ENCODE measurements around the gene RPP38.

RPP38 gene

DNA sequence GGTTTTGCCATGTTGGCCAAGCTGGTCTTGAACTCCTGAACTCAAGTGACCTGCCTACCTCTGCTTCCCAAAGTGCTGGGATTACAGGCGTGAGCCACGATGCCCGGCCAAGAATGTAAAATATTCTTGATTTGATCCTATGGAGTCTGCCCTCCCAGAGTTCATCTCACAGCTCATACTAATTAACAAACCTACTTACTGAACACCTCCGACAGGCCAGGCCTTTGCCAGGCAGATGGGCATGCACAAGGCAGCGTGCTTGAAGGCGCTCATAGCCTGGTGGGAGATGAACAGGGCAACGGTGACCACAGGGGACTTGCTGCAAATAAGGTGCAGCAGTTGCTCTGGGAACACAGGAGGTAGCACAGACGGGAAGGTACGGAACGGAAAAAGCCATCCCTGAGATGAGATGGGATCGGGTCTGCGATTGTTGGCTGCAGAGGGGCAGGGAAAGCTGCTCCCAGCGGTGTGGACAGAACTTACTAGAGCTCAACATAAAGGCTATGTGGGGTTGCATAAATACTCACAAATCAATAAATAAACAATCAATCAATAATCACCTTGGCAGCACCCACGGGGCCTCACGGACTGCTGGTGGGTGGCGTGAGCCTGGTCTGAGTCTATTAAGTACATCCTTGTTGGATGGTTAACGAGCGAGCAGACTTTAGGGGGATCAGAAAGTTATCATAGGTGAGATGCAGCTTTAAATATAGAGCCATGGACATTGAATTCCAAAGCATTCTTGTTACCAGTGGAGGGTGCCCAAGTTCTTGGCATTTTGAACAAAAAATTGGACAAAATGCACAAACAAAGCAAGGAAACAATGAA is 13.3 kb upstream of the RPP38 start:
- Histone ChIP-seq H3K4me3 (ENCODE audit: low read length, poor library complexity, severe bottlenecking) (peak overlapping the region; percentile 72), H3F3A (ENCODE audit: low read depth) (0 out of 2 replicates have a peak, but pooled peaks cover 2% of the 10 kb centered on the region), H3K9me3 (ENCODE audit: insufficient read depth, low read depth, low read length) (no peaks in the 10 kb centered on the region), H3K4me2 (ENCODE audit: low read depth, low read length, poor library complexity, severe bottlenecking) (peak overlapping the region; percentile 92), H3K79me2 (ENCODE audit: insufficient read depth, low read length) (peaks cover 44% of the 10 kb centered on the region), H4K20me1 (ENCODE audit: insufficient read depth, low read length, poor library complexity, severe bottlenecking) (no peaks in the 10 kb centered on the region), H2AFZ (ENCODE audit: low read length) (peak overlapping the region; percentile 68), H3K4me1 (ENCODE audit: insufficient read depth, low read length, poor library complexity, severe bottlenecking) (peaks cover 36% of the 10 kb centered on the region), H3K9me2 (replicated peaks; ENCODE audit: low read depth, low read length) (no peaks in the 10 kb centered on the region), H3K9ac (ENCODE audit: low read depth, low read length, poor library complexity, severe bottlenecking) (peak overlapping the region; percentile 19), H3K36me3 (ENCODE audit: insufficient read depth, low read length) (no peaks in the 10 kb centered on the region), H3K27me3 (ENCODE audit: insufficient read depth, low read length, poor library complexity, severe bottlenecking) (no peaks in the 10 kb centered on the region)
- no peak for TF ChIP-seq EZH2phosphoT487 (IDR thresholded peaks at IDR 0.05; ENCODE audit: borderline replicate concordance)
- TF ChIP-seq, protein P1, sequence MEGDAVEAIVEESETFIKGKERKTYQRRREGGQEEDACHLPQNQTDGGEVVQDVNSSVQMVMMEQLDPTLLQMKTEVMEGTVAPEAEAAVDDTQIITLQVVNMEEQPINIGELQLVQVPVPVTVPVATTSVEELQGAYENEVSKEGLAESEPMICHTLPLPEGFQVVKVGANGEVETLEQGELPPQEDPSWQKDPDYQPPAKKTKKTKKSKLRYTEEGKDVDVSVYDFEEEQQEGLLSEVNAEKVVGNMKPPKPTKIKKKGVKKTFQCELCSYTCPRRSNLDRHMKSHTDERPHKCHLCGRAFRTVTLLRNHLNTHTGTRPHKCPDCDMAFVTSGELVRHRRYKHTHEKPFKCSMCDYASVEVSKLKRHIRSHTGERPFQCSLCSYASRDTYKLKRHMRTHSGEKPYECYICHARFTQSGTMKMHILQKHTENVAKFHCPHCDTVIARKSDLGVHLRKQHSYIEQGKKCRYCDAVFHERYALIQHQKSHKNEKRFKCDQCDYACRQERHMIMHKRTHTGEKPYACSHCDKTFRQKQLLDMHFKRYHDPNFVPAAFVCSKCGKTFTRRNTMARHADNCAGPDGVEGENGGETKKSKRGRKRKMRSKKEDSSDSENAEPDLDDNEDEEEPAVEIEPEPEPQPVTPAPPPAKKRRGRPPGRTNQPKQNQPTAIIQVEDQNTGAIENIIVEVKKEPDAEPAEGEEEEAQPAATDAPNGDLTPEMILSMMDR (conservative IDR thresholded peaks at IDR 0.05; ENCODE audit: low read length), result no peak; the same call in 1 of the 2 replicates

DNA sequence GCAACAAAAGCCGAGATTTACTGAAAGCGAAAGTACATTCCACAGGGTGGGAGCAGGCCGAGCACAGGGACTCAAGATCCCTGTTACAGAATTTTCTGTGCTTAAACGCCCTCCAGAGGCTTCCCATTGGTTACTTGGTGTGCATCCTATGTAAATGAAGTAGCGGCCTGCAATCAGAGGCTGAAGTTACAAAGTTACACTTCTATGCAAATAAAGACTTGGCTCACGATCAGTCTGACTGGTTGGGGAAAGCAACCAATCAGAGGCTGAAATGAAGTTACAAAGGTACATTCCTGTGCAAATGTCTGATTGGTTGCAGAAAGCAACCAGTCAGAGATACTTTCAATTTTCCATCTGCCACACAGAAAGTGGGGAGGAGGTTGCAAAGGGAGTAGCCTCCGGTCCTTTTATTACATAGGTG is 12.6 kb upstream of the RPP38 start:
- Histone ChIP-seq H3K4me3 (ENCODE audit: low read length, poor library complexity, severe bottlenecking) (peak overlapping the region; percentile 72), H3K4me1 (ENCODE audit: insufficient read depth, low read length, poor library complexity, severe bottlenecking) (peaks cover 36% of the 10 kb centered on the region), H3K36me3 (ENCODE audit: insufficient read depth, low read length) (no peaks in the 10 kb centered on the region), H3K4me2 (ENCODE audit: low read depth, low read length, poor library complexity, severe bottlenecking) (peak overlapping the region; percentile 92), H3F3A (ENCODE audit: low read depth) (0 out of 2 replicates have a peak, but pooled peaks cover 2% of the 10 kb centered on the region), H3K9me2 (replicated peaks; ENCODE audit: low read depth, low read length) (no peaks in the 10 kb centered on the region), H3K27me3 (ENCODE audit: insufficient read depth, low read length, poor library complexity, severe bottlenecking) (no peaks in the 10 kb centered on the region), H4K20me1 (ENCODE audit: insufficient read depth, low read length, poor library complexity, severe bottlenecking) (no peaks in the 10 kb centered on the region), H3K79me2 (ENCODE audit: insufficient read depth, low read length) (peaks cover 44% of the 10 kb centered on the region), H2AFZ (ENCODE audit: low read length) (peak overlapping the region; percentile 68), H3K9ac (ENCODE audit: low read depth, low read length, poor library complexity, severe bottlenecking) (peak overlapping the region; percentile 46), H3K9me3 (ENCODE audit: insufficient read depth, low read depth, low read length) (no peaks in the 10 kb centered on the region)
- TF ChIP-seq, protein P1 (conservative IDR thresholded peaks at IDR 0.05; ENCODE audit: low read length), result 0 out of 2 replicates have a peak, but pooled peaks have one; percentile 20
- TF ChIP-seq EZH2phosphoT487 (IDR thresholded peaks at IDR 0.05; ENCODE audit: borderline replicate concordance), result no peak

DNA sequence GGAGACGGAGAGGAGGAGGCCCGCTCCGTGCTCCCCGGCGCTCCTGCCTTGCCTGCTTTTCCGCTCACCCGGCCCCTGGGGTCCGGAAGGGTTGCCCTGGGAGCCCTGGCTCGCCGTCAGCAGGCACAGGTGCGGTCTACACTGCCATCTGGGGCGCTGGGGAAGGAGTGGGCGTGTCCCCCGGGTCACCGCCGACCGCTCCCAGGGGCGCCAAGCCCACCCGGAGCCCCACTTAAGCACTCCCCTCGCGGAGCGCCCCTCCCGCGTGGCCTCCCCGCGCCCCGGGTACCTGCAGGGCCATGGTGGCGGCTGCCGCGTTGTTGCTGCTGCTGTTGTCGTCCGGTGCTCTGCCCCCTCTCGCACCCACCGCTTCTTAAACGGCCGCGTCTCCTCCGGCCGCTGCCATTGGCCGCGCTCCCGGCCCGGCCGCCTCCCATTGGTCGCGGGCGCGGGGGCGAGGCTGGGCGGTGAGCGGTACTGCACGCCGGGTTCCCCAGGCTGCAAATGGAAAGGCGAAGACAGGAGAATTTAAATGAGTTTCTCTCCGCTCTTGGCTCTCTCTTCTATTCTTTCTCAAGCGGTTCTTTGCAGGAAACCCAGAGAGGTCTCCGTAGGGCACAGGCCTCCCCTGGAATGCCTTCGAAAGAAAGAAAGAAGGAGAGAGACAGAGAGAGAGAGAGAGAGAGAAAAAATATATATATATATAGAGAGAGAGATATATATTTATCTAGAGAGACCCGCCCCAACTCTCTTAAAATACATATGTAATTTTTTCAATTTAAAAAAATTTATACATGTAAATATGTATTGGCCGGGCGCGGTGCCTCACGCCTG is 8.5 kb upstream of the RPP38 start, which contains the start of gene ACBD7:
Gene ACBD7, minus strand, starts transcription at position 349 of the 834 bp plus-strand sequence. Its CDS starts 48 bp downstream, at position 301.
- H3F3A ChIP-seq (ENCODE audit: low read depth), result 0 out of 2 replicates have a peak, but pooled peaks cover 2% of the 10 kb centered on the region
- H3K4me2 ChIP-seq (ENCODE audit: low read depth, low read length, poor library complexity, severe bottlenecking), result peak within 1 kb of the TSS; percentile 81
- peaks cover 36% of the 10 kb centered on the region for H3K4me1 ChIP-seq (ENCODE audit: insufficient read depth, low read length, poor library complexity, severe bottlenecking)
- no peaks in the 10 kb centered on the region for H3K36me3 ChIP-seq (ENCODE audit: insufficient read depth, low read length)
- H3K9me2 ChIP-seq (replicated peaks; ENCODE audit: low read depth, low read length), result no peaks in the 10 kb centered on the region
- H3K9me3 ChIP-seq (ENCODE audit: insufficient read depth, low read depth, low read length), result no peaks in the 10 kb centered on the region
- peak within 1 kb of the TSS; percentile 82 for H3K4me3 ChIP-seq (ENCODE audit: low read length, poor library complexity, severe bottlenecking)
- H3K9ac ChIP-seq (ENCODE audit: low read depth, low read length, poor library complexity, severe bottlenecking), result peak within 1 kb of the TSS; percentile 77
- H3K79me2 ChIP-seq (ENCODE audit: insufficient read depth, low read length), result peaks cover 32% of the 10 kb centered on the region
- TF ChIP-seq EZH2phosphoT487 (IDR thresholded peaks at IDR 0.05; ENCODE audit: borderline replicate concordance), result no peak
- TF ChIP-seq, protein P1 (conservative IDR thresholded peaks at IDR 0.05; ENCODE audit: low read length), result 0 out of 2 replicates have a peak, but pooled peaks have one; percentile 10
- no peaks in the 10 kb centered on the region for H4K20me1 ChIP-seq (ENCODE audit: insufficient read depth, low read length, poor library complexity, severe bottlenecking)
- no peaks in the 10 kb centered on the region for H3K27me3 ChIP-seq (ENCODE audit: insufficient read depth, low read length, poor library complexity, severe bottlenecking)
- peak within 1 kb of the TSS; percentile 89 for H2AFZ ChIP-seq (ENCODE audit: low read length)
